ENCODE data around the gene MAGEE1. TPM values are rescaled to one million over a fixed set of nuclear protein-coding genes. Genes with fewer than 3 reads are reported as not detected.
A peak's percentile ranks its signal among the peaks of the same experiment; 100 is the strongest.

The MAGEE1 gene, protein sequence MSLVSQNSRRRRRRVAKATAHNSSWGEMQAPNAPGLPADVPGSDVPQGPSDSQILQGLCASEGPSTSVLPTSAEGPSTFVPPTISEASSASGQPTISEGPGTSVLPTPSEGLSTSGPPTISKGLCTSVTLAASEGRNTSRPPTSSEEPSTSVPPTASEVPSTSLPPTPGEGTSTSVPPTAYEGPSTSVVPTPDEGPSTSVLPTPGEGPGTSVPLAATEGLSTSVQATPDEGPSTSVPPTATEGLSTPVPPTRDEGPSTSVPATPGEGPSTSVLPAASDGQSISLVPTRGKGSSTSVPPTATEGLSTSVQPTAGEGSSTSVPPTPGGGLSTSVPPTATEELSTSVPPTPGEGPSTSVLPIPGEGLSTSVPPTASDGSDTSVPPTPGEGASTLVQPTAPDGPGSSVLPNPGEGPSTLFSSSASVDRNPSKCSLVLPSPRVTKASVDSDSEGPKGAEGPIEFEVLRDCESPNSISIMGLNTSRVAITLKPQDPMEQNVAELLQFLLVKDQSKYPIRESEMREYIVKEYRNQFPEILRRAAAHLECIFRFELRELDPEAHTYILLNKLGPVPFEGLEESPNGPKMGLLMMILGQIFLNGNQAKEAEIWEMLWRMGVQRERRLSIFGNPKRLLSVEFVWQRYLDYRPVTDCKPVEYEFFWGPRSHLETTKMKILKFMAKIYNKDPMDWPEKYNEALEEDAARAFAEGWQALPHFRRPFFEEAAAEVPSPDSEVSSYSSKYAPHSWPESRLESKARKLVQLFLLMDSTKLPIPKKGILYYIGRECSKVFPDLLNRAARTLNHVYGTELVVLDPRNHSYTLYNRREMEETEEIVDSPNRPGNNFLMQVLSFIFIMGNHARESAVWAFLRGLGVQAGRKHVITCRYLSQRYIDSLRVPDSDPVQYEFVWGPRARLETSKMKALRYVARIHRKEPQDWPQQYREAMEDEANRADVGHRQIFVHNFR
- 2.0 TPM for total RNA-seq

DNA sequence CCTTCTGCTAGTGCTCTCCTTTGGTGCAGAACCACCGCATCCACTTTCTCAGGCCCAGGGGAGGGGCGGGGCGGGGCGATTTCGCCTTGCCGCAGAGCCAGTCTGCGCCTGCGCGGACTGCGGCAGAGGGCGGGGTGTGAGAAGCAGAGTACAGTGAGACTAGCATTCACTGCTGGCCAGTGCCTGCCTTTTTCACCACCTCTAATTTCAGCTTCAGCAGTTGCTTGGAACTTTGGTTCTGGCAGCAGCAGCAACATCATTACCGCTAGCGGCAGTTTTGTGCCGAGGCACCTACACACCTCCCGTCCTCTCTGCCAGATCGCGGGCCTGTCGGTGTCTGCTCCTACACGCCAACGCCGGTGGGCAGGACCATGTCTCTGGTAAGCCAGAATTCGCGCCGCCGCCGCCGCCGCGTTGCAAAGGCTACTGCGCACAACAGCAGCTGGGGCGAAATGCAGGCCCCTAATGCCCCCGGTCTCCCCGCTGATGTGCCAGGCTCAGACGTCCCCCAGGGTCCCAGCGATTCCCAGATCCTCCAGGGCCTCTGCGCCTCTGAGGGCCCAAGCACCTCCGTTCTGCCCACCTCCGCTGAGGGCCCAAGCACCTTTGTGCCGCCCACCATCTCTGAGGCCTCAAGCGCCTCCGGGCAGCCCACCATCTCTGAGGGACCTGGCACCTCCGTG lies at the start of gene MAGEE1:
Gene MAGEE1, plus strand, starts transcription at position 151 of the 683 bp plus-strand sequence. Its CDS starts 221 bp downstream, at position 372.
- DNase-seq = peak; percentile 1

DNA sequence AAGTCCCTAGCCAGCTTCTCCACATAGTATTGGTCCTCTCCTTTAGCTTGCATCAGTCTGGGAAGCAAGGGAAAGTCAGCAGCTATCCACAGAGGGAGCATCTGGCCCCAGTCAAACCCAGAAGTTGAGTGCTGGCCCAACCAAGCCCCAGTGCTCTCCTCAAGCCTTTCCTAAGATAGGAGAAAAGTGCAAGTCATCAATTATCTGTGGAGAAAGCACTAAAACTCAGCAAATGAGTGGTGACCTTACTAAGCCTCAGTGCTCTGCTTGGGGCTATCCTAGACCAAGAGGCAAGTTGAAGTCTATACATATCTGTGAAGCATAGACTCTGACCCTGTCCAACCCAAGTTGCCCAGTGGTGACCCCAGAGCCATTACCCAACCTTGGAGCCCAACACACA lies 28.5 kb upstream of the MAGEE1 start:
- DNase-seq = no peak

DNA sequence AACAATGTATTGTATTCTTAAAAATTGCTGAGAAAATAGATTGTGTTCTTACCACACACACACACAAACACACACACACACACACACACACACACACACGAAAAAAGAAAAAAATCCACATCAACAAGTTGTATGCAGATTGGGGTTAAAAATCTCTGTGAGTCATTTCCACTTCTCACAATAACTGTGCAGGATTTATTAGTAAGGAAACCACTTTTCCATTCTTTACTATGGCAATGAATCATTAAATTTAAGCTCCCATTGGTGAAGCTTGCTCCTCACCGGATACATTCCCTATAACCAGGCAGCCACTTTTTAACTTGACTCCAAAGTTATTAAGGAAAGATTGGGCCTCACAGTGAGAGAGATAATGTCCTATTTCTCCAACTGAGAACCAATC lies 19.7 kb upstream of the MAGEE1 start:
- DNase-seq = no peak

DNA sequence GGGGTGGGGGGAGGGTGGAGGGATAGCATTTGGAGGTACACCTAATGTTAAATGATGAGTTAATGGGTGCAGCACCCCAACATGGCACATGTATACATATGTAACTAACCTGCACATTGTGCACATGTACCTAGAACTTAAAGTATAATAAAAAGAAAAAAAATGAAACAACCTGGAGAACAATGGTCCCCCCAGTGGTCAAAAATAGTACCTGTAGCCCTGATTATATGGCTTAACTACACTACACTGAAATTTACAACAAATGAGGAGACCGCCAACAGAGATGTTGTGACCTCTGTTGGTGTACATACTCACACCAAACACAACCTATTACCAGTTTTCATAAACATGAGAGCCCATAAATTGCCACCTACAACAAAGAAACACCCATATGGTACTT lies 7.3 kb upstream of the MAGEE1 start:
- DNase-seq = no peak

DNA sequence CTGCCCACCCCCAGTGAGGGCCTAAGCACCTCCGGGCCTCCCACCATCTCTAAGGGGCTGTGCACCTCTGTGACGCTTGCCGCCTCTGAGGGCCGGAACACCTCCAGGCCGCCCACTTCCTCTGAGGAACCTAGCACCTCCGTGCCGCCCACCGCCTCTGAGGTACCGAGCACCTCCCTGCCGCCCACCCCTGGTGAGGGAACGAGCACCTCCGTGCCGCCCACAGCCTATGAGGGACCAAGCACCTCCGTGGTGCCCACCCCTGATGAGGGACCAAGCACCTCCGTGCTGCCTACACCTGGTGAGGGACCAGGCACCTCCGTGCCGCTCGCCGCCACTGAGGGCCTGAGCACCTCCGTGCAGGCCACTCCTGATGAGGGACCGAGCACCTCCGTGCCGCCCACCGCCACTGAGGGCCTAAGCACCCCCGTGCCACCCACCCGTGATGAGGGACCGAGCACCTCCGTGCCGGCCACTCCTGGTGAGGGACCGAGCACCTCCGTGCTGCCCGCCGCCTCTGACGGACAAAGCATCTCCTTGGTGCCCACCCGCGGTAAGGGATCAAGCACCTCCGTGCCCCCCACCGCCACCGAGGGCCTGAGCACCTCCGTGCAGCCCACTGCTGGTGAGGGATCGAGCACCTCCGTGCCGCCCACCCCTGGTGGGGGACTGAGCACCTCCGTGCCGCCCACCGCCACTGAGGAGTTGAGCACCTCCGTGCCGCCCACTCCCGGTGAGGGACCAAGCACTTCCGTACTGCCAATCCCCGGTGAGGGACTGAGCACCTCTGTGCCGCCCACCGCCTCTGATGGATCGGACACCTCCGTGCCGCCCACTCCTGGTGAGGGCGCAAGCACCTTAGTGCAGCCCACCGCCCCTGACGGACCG lies 977 bp downstream of the MAGEE1 start:
- no peak for DNase-seq

DNA sequence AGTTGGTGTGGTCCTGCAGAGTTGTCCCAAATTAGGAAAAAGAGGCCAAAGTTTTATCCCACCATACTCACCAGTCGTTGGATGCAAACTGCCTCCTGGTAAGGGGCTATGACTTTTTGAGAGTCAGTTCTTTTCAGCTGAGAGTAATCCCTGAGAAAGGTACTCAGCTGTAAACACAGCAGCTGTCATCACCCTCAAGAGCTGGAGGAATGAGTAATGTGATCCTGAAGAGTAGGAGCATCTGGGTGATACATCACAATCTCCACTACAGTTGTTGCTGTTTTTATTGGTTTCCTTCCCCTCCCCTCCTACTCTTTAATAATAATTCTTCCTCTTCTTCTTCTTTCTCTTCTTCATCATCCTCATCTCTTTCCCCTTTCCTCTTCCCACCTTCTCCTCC lies 5.7 kb downstream of the MAGEE1 start:
- no peak for DNase-seq

DNA sequence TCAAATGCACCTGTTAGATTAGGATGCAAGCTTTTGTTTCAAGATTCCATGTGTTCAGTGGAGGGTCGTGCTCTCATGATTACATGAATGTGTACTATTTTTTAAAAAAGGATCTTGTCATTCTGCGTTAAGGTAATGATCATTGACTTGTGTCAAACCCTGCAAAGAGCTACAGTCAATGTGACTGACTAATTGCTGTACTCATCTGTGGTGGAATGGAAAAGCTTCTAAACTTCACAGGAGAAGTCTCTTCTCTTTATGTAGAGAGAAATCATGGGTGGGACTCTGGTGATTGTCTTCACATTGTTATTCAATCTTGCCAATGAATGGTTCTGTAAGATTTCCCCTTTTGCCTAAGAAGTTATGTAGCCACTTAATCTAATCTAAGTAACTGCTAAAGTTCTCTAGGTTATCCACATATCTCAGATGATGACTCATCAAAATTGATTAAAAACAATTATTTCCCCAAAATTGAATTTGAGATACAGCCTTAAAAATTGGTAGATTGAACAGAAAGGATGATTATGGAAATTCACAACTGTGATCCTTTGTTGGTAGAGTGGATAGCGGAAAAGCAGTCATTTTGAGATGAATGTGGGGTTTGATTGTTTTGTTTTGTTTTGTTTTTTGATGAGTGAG lies 6.7 kb downstream of the MAGEE1 start:
- no peak for DNase-seq

DNA sequence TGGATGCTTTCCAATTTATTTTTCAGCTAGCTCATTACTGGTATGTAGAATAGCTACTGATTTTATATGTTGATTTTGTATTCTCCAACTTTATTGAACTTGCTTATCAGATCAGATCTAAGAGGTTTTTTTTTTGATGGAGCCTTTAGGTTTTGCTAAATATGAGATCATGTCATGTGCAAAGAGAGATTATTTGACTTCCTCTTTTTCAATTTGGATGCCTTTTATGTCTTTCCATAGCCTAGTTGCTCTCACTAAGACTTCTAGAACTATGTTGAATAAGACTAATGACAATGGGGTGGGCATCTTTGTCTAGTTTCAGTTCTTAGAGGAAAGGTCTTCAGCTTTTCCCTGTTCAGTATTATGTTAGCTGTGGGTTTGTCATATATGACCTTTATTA lies 11.7 kb downstream of the MAGEE1 start:
- DNase-seq = no peak

DNA sequence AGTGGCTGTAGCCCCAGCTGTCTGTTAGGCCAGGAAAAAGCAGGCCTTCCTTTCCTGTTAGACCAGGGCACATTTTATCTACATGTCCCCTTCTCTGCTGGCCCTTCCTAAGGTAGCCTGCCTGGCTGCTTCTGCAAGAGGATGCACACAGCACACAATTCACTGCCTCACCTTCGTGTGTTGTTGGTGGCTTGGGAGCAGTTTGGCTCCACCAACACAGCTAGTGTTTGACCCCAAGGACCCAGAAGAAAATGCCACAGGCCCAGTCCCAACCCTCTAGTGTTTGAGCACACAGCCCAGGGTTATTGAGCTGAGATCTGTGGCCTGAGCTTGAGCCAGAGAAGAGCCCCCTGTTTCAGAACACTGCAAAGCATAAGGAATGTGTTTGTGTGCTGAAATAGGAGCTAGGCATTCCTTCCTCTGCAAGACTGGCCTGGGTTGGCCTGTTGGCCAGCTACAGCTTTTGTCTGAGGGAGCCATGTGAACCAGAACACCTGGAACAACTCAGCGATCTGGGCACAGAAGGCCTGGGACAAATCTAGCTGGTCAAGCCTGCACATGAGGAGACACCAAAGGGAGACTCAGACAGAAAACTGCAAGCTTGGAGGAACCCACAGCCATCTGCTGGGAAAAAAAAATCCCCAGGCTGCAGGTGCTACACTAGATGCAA lies 26.4 kb downstream of the MAGEE1 start:
- no peak for DNase-seq

DNA sequence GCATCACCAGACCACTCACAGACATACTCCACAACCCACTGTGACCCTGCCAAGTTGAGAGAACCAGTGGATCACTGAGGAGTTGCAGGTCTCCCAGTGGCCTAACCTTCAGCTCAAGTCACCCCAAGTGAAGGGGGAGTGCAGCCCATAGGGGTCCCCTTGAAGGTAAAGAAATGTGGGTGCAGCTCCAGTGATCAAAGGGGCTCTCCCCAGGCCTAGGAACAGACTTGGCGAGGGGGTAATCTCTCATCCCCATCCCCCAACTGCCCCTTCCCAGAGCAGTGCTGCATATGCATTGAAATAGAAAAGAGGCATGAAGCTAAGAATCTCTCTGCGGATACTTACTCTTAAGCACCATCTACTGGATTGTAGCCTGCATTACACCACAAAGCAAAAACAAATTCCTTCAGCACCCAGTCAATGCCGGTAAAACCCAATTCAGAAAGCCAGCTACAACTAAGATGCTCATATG lies 27.0 kb downstream of the MAGEE1 start:
- no peak for DNase-seq

DNA sequence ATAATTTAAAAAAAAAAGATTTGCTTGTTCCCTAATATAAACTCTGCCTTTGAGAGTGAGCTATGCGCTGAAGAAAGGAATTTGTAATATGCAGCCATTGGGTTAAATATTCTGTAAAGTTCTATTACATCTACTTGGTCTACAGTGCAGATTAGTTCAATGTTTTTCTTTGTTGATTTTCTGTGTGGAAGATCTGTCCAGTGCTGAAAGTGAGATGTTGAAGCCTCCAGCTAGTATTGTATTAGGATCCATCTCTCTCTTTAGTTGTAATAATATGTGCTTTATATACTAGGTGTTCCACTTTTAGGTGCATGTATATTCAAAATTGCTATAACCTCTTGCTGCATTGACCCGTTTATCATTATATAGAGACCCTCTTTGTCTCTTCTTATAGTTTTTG lies 49.8 kb downstream of the MAGEE1 start:
- no peak for DNase-seq
